Measurements from ENCODE around the gene FADS2. TPM values are rescaled to one million over a fixed set of nuclear protein-coding genes. Genes with fewer than 3 reads are reported as not detected.

Gene FADS2
- total RNA-seq, 2 experiments from 2014 or later = 131 to 134 TPM

- ATAC-seq = no peak
- peaks cover 9% of the 10 kb centered on the region for H3K36me3 Mint-ChIP-seq (ENCODE audit: low read depth)
- no peak for TF ChIP-seq CTCF (IDR thresholded peaks at IDR 0.05)
- no peak overlapping the region for H3K4me3 Mint-ChIP-seq
- H3K27me3 Mint-ChIP-seq = peaks cover 2% of the 10 kb centered on the region
- no peak for DNase-seq
- intact Hi-C loops (cut with micrococcal nuclease) = no loop called here
- no peak overlapping the region for H3K27ac Mint-ChIP-seq
- ChIA-PET POLR2A (interaction anchor here (2.1 to 4.3 kb wide), 2 partner anchors 12 to 16 kb away, joined by 9 to 32 read pairs; partner anchors contain the start of genes FEN1 and TMEM258), CTCF (interaction anchor here (1.7 to 2.8 kb wide), 2 partner anchors 11 to 16 kb away, joined by 5 to 9 read pairs; partner anchors contain the start of genes FEN1 and TMEM258)
- H3K9me3 Mint-ChIP-seq = no peaks in the 10 kb centered on the region
- H3K4me1 Mint-ChIP-seq (ENCODE audit: low read depth) = peaks cover 13% of the 10 kb centered on the region
Measured at GRCh38 chr11:61780581-61781162, 47.4 kb upstream of the FADS2 start.

- DNase-seq (no peak), ATAC-seq (no peak)
- peaks cover 9% of the 10 kb centered on the region for H3K36me3 Mint-ChIP-seq (ENCODE audit: low read depth)
- H3K4me3 Mint-ChIP-seq = no peak overlapping the region
- peaks cover 11% of the 10 kb centered on the region for H3K4me1 Mint-ChIP-seq (ENCODE audit: low read depth)
- no peak for TF ChIP-seq CTCF (IDR thresholded peaks at IDR 0.05)
- H3K27me3 Mint-ChIP-seq = peaks cover under 1% of the 10 kb centered on the region
- H3K9me3 Mint-ChIP-seq = no peaks in the 10 kb centered on the region
- intact Hi-C loops (cut with micrococcal nuclease) = no loop called here
- no peak overlapping the region for H3K27ac Mint-ChIP-seq
- CTCF ChIA-PET = interaction anchor here (0.7 to 1.7 kb wide), 3 partner anchors 15 to 32 kb away, joined by 3 to 5 read pairs (median 4); no protein-coding TSS in a partner anchor
- POLR2A ChIA-PET = interaction anchor here (4.3 kb wide), 1 partner anchor 11 kb away, joined by 32 read pairs; the partner anchor contains the start of genes FEN1 and TMEM258
Measured at GRCh38 chr11:61781585-61781984, 46.5 kb upstream of the FADS2 start.

GRCh38 chr11:61782299-61782698 lies 45.8 kb upstream of the FADS2 start:
- ChIA-PET POLR2A (interaction anchor here (1.2 to 4.3 kb wide), 3 partner anchors 8 to 16 kb away, joined by 3 to 32 read pairs (median 4); partner anchors contain the start of genes FEN1 and TMEM258), CTCF (interaction anchor here (0.7 to 1.2 kb wide), 4 partner anchors 9 to 33 kb away, joined by 3 to 5 read pairs (median 4); no protein-coding TSS in a partner anchor)
- Mint-ChIP-seq H3K4me3 (no peak overlapping the region), H3K27me3 (no peaks in the 10 kb centered on the region), H3K36me3 (ENCODE audit: low read depth) (peaks cover 9% of the 10 kb centered on the region), H3K9me3 (no peaks in the 10 kb centered on the region), H3K4me1 (ENCODE audit: low read depth) (peaks cover 5% of the 10 kb centered on the region), H3K27ac (no peak overlapping the region)
- intact Hi-C loops (cut with micrococcal nuclease) = no loop called here
- ATAC-seq (no peak), DNase-seq (no peak)
- TF ChIP-seq CTCF (IDR thresholded peaks at IDR 0.05) = no peak

- intact Hi-C loops (cut with micrococcal nuclease) = no loop called here
- POLR2A ChIA-PET = interaction anchor here (1.2 to 4.3 kb wide), 3 partner anchors 9 to 15 kb away, joined by 3 to 32 read pairs (median 4); partner anchors contain the start of genes FEN1 and TMEM258
- Mint-ChIP-seq H3K4me1 (ENCODE audit: low read depth) (peaks cover 2% of the 10 kb centered on the region), H3K36me3 (ENCODE audit: low read depth) (peaks cover 9% of the 10 kb centered on the region), H3K27ac (no peak overlapping the region), H3K4me3 (no peak overlapping the region), H3K9me3 (no peaks in the 10 kb centered on the region), H3K27me3 (no peaks in the 10 kb centered on the region)
- ATAC-seq (no peak), DNase-seq (no peak)
- no peak for TF ChIP-seq CTCF (IDR thresholded peaks at IDR 0.05)
- CTCF ChIA-PET = interaction anchor here (1.2 kb wide), 2 partner anchors 9 to 32 kb away, joined by 3 to 5 read pairs; no protein-coding TSS in a partner anchor
Measured at GRCh38 chr11:61782841-61783240, 45.3 kb upstream of the FADS2 start.

Data from activated CD8-positive, alpha-beta T cell treated with anti-CD3 and anti-CD28 coated beads for 36 hours (primary cell).